Endothelial cell of umbilical vein (primary cell): ENCODE results near the gene CETP. TPM values are rescaled to one million over a fixed set of nuclear protein-coding genes. Genes with fewer than 3 reads are reported as not detected.

Experiments used
- BruUV-seq: library from RNA; stranded (reverse); fragments of 400-500 nt; replicated peaks from 2 replicates; lab custom pipeline; 2021; lab: Mats Ljungman, UMichigan
- CTCF ChIA-PET: fragments of 300-600, 350-600 bp; sonication (Branson Sonifier 250); formaldehyde crosslinking; loops from one replicate; lab custom pipeline; 2021; ENCODE audit warnings: antibody characterized with exemption, inconsistent platforms; lab: Charles Lee
- POLR2A ChIA-PET: fragments of 300-600, 350-600 bp; sonication (Branson Sonifier 250); formaldehyde crosslinking; loops from one replicate; lab custom pipeline; 2021; ENCODE audit warnings: antibody characterized with exemption, inconsistent platforms; lab: Charles Lee
- DNase-seq: peaks from one replicate; pipeline ENCODE4 v3.0.0-alpha.2; 2011; ENCODE audit warnings: low read depth, low spot score
- FAIRE-seq: peaks from 2 replicates; lab custom pipeline; 2011; peaks lifted over from hg19 to GRCh38; lab: Jason Lieb, UNC
- H2AFZ ChIP-seq: 2 replicates; pipeline ENCODE4 v1.6.0; 2012; ENCODE audit warnings: low read depth, low read length, control low read depth, inconsistent platforms
- H3K27ac ChIP-seq: 2 replicates; pipeline ENCODE4 v1.5.1; 2011; ENCODE audit warnings: low read depth, mild to moderate bottlenecking, control low read depth, low read length, moderate library complexity; ENCODE audit not compliant: insufficient read depth
- H3K27me3 ChIP-seq, 2 experiments: 2 replicates each; pipeline versions ENCODE4 v1.6.0 to v1.6.1; 2011; ENCODE audit warnings: low read length in 2 of 2, mixed read lengths in 1 of 2; ENCODE audit not compliant: control insufficient read depth in 2 of 2, insufficient read depth in 2 of 2
- H3K36me3 ChIP-seq, 2 experiments: 2 replicates in 1 of 2; 3 replicates in 1 of 2; pipeline ENCODE4 v1.5.1; 2011; ENCODE audit warnings: low read length in 2 of 2, mild to moderate bottlenecking in 1 of 2, moderate library complexity in 1 of 2; ENCODE audit not compliant: control insufficient read depth in 2 of 2, insufficient read depth in 2 of 2; ENCODE audit errors: extremely low read depth in 1 of 2
- H3K4me1 ChIP-seq: 3 replicates; pipeline ENCODE4 v1.5.1; 2011; ENCODE audit warnings: mild to moderate bottlenecking, low read length; ENCODE audit not compliant: control insufficient read depth, insufficient read depth; ENCODE audit errors: extremely low read depth
- H3K4me2 ChIP-seq: 2 replicates; pipeline ENCODE4 v1.6.1; 2011; ENCODE audit warnings: low read length, control low read depth, mixed read lengths; ENCODE audit not compliant: insufficient read depth
- H3K4me3 ChIP-seq, 3 experiments: fragments of 200-600 bp in 1 of 3; sonication (generic), shearing (Covaris generic) in 1 of 3; replicated peaks in 1 of 3; 2 replicates each; pipeline ENCODE4 v1.5.1; 2011 to 2016; ENCODE audit warnings: control low read depth in 3 of 3, low read length in 3 of 3, mild to moderate bottlenecking in 2 of 3, inconsistent platforms in 1 of 3, low read depth in 1 of 3, moderate library complexity in 1 of 3; ENCODE audit not compliant: insufficient read depth in 1 of 3
- H3K79me2 ChIP-seq: 2 replicates; pipeline ENCODE4 v1.6.0; 2012; ENCODE audit warnings: low read length, inconsistent platforms; ENCODE audit not compliant: control insufficient read depth, insufficient read depth
- H3K9ac ChIP-seq: replicated peaks from 2 replicates; pipeline ENCODE3; 2011; ENCODE audit warnings: low read length, control low read depth; ENCODE audit not compliant: insufficient read depth; ENCODE audit errors: extremely low read depth
- H3K9me1 ChIP-seq: replicated peaks from 3 replicates; pipeline ENCODE4 v1.6.0; 2011; ENCODE audit warnings: mild to moderate bottlenecking, low read length; ENCODE audit not compliant: control insufficient read depth, insufficient read depth; ENCODE audit errors: extremely low read depth
- H3K9me3 ChIP-seq: replicated peaks from 2 replicates; pipeline ENCODE4 v1.5.1; 2012; ENCODE audit warnings: low read length, inconsistent platforms; ENCODE audit not compliant: control insufficient read depth, insufficient read depth
- H4K20me1 ChIP-seq: replicated peaks from 2 replicates; pipeline ENCODE3; 2011; ENCODE audit warnings: mild to moderate bottlenecking, low read length; ENCODE audit not compliant: control insufficient read depth, insufficient read depth; ENCODE audit errors: extremely low read depth
- CTCF ChIP-seq, 2 donors: IDR thresholded peaks; 1 replicate in 1 of 2; 2 replicates in 1 of 2; pipeline ENCODE4 v1.5.1; 2011; ENCODE audit warnings: low read length in 2 of 2, mild to moderate bottlenecking in 2 of 2, moderate library complexity in 2 of 2, control low read depth in 1 of 2, inconsistent platforms in 1 of 2, low read depth in 1 of 2; ENCODE audit not compliant: insufficient read depth in 1 of 2; ENCODE audit errors: extremely low read depth in 1 of 2
- EZH2 ChIP-seq: IDR thresholded peaks from 2 replicates; pipeline ENCODE4 v1.6.1; 2012; ENCODE audit warnings: borderline replicate concordance, low read depth, mild to moderate bottlenecking, moderate library complexity, low read length, inconsistent platforms; ENCODE audit not compliant: severe bottlenecking
- GATA2 ChIP-seq: IDR thresholded peaks from 2 replicates; pipeline ENCODE4 v1.7.0; 2011; ENCODE audit warnings: low read depth, mild to moderate bottlenecking, moderate library complexity, mixed read lengths, low read length; ENCODE audit not compliant: insufficient read length, insufficient read depth
- JUN ChIP-seq: IDR thresholded peaks from 2 replicates; pipeline ENCODE4 v1.6.1; 2011; ENCODE audit warnings: borderline replicate concordance, low read depth; ENCODE audit not compliant: insufficient read length, insufficient read depth
- MYC ChIP-seq: IDR thresholded peaks from one replicate; pipeline ENCODE4 v1.6.1; 2011; ENCODE audit warnings: mild to moderate bottlenecking, low read depth, low read length
- POLR2A ChIP-seq: IDR thresholded peaks from 2 replicates; pipeline ENCODE4 v1.6.1; 2012; ENCODE audit warnings: low read depth, mild to moderate bottlenecking, control low read depth, low read length
- POLR2AphosphoS5 ChIP-seq: IDR thresholded peaks from 2 replicates; pipeline ENCODE4 v1.6.1; 2012; ENCODE audit warnings: low read depth, mild to moderate bottlenecking, control low read depth, low read length, moderate library complexity; ENCODE audit not compliant: insufficient read depth
- dilution Hi-C: fragments of 300-500 bp; cut with MboI; formaldehyde crosslinking; loops from one replicate; pipeline ENCODE4 v1.15.0; 2019; ENCODE audit warnings: low sequenced_read_pairs; ENCODE audit not compliant: extremely low pct_ligation_motif_present
- intact Hi-C: fragments of 100-400 bp; cut with micrococcal nuclease; formaldehyde crosslinking; loops from one replicate; pipeline ENCODE4 v1.10.0; 2022
- polyA plus RNA-seq, 4 experiments: library from polyadenylated mRNA; depleted of rRNA in 3 of 4; stranded (reverse) in 3 of 4; unstranded in 1 of 4; fragments of >200 nt; gene quantifications; 2 replicates each; pipeline versions ENCODE4 v1.2.1 to v1.2.3, GENCODE V29; 2011 to 2012; ENCODE audit warnings: missing spikeins in 1 of 4
- total RNA-seq: library from RNA; stranded (reverse); gene quantifications from 2 replicates; pipeline ENCODE4 v1.2.3, GENCODE V29; 2021

CETP gene
- total and polyA plus RNA-seq, 2 donors (not counting 3 experiments of a cell fraction or from before 2014, with no cell fraction given) = 2.2 to 2.8 TPM

DNA sequence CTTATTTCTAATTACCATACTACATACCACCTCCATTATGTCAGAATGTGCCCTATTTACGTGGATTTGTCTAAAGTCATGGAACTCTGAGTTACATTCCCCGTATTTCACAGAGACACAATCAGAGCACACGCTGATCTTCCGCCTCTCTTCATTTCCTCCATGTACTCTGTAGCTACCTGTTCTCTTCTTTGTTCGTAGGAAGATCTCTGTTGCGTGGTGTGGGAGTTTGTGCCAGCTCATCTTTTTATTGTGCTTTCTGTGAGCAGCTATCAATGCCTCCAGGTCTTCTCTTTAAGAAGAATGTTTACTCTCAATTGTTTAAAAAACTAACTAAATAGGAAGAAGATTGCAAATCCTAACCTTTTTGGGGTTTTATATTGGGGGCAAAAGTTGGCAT lies 54.6 kb downstream of the CETP start:
- POLR2A ChIA-PET = no interaction called here
- Histone ChIP-seq H3K4me1 (peaks cover 14% of the 10 kb centered on the region), H3K27ac (no peak overlapping the region), H3K79me2 (no peaks in the 10 kb centered on the region), H3K36me3 (no peaks in the 10 kb centered on the region), H3K4me2 (no peak overlapping the region), H3K27me3 (no peaks in the 10 kb centered on the region), H2AFZ (no peak overlapping the region), H4K20me1 (no peaks in the 10 kb centered on the region), H3K9ac (no peak overlapping the region), H3K9me3 (no peaks in the 10 kb centered on the region), H3K9me1 (no peaks in the 10 kb centered on the region), H3K4me3 (no peak overlapping the region)
- CTCF ChIA-PET = interaction anchor here (1.1 kb wide), 1 partner anchor 11 kb away, joined by 4 read pairs; no protein-coding TSS in a partner anchor
- dilution Hi-C loops = no loop called here
- no peak for FAIRE-seq
- no peak for TF ChIP-seq EZH2
- no peak for TF ChIP-seq GATA2
- no peak for TF ChIP-seq MYC
- no peak for TF ChIP-seq POLR2A
- TF ChIP-seq JUN = no peak
- no peak for TF ChIP-seq POLR2AphosphoS5
- TF ChIP-seq CTCF (IDR thresholded peaks at IDR 0.05; ENCODE audit: extremely low read depth in 1 of 2, insufficient read depth in 1 of 2, low read depth in 1 of 2, low read length in 2 of 2) = no peak
- no peak for DNase-seq
- intact Hi-C loops = no loop called here
- BruUV-seq = no TSS peak
